Mammary epithelial cell (primary cell): ENCODE data around the gene TEX30.

Experiments used
- CTCF ChIP-seq, 2 donors: IDR thresholded peaks in 1 of 2; conservative IDR thresholded peaks in 1 of 2; 2 replicates each; pipeline ENCODE4 v1.5.1; 2011 to 2012; ENCODE audit warnings: inconsistent platforms in 2 of 2, low read length in 2 of 2, mild to moderate bottlenecking in 2 of 2, control low read depth in 1 of 2, low read depth in 1 of 2; ENCODE audit not compliant: insufficient read depth in 1 of 2; ENCODE audit errors: extremely low read depth in 1 of 2
- EZH2 ChIP-seq: IDR thresholded peaks from 2 replicates; pipeline ENCODE4 v1.6.1; 2012; ENCODE audit warnings: low read length, inconsistent platforms, borderline replicate concordance

GRCh38 chr13:102784483-102784882, 10.9 kb upstream of the TEX30 start:
- TF ChIP-seq CTCF (conservative IDR thresholded peaks at IDR 0.05 in 1 of 2, IDR thresholded peaks at IDR 0.05 in 1 of 2; ENCODE audit: extremely low read depth in 1 of 2, insufficient read depth in 1 of 2, low read depth in 1 of 2, low read length in 2 of 2) = no peak
- no peak for TF ChIP-seq EZH2
